Measurements from ENCODE around the gene MICAL2.

The MICAL2 gene

DNA sequence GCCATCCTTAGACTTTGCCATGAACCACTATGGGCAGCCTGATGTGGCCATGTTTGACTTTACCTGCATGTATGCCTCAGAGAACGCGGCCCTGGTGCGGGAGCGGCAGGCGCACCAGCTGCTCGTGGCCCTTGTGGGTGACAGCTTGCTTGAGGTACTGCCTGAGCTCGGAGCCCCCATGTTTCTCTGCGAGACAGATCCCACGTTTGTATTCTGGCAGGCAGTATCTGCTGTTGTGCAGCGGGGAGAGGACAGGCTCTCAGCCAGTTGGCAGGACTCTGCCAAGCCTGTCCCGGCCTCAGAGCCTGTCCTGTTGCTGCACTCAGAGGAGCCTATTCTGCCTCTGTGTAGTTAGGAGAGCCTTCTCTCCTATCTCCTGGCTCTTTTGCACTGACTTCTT lies 109.9 kb downstream of the MICAL2 start:
- DNase-seq (ENCODE audit: extremely low read depth in 1 of 2, low read depth in 1 of 2), result no peak

DNA sequence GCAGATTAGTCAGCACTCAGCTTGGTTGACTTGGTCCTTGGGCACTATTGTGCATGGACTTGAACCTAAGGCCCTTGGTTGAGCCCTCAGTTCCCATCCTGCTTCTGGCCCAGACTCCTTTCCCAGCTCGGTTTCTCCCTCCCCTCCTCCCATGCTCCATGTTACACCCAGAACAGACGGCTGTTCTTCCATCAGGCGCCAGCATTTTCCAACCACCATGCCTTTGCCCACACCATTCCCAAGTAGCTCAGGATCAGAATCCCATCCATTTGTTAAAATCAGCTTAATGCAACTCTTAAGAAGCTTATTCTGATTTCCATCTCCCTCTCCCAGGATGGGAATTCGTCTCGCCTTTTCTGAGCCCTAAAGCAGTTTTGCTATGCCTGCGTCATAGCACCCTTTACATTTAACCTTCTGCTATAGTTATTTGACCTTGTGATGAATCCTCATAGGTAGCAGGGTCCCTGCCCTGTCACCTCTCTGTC lies 110.7 kb downstream of the MICAL2 start:
- DNase-seq (ENCODE audit: extremely low read depth in 1 of 2, low read depth in 1 of 2), result no peak

DNA sequence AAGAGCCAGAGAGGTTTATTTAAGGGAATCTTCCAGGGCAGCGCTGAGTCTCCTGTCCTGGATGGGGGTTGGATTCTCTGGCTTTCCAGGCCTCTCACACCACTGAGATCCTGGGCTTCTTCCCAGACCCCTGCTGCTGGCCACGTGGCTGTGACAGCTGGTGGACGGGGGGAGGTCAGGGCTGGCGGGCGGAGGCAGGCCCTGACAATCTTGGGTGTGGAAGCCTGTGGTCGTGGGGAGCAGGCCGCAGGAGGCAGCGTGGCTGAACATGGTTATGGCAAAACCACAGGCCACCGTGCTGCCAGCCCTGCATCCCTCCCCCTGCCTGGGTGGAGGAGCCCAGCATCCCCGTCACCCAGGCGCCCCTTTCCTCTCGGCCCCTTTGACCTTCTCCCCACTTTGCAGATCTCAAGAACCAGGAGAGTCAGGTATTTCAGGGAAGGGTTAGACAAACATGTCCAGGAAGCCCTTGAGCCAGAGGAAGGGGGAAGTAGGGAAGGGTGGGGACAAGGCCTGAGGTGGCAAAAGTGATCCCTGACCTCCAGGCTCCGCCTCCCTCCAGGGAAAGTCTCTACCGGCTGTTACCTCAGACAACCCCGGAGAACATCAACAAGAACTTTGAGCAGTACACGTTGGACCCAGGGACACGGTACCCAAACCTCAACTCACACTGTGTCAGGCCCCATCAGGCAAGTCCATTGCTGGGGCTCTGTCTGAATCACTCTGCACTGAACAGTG lies 111.8 kb downstream of the MICAL2 start:
- DNase-seq (ENCODE audit: extremely low read depth in 1 of 2, low read depth in 1 of 2), result no peak

DNA sequence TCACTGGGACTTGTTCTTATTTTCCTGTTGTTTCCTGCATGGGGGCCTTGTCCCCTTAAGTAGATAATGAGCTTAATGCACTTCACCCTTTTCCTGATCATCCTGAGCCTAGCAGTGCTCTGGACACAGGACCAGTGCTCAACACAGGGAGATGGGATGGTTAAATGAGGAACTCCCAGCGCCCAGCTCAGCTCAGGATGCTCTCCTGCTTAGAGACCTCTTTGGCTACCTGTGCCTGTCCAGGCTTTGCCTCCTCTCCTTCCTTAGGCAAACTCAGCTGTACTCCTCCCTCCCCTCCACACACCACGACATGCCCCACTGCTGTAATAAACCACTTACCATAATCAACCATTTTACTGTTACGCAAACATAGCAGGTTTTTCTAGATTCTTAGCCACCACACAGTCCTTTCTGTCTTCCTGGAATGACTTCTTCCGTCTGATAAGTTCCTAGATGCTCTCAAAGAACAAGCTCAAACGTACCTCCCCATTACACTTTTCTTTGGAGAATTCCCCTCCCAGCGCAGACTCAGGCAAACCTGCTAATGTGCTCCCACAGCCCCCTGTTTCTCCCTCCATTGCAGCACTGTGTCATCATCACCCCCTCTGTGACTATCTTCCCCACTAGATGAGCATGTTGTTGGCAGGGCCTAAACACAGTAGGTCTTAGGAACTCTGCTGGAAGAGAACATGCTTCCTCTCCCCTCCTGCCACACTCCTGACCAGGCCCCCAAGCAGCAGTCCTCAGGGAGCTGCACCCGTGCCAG lies 113.6 kb downstream of the MICAL2 start:
- DNase-seq (ENCODE audit: extremely low read depth in 1 of 2, low read depth in 1 of 2), result no peak

DNA sequence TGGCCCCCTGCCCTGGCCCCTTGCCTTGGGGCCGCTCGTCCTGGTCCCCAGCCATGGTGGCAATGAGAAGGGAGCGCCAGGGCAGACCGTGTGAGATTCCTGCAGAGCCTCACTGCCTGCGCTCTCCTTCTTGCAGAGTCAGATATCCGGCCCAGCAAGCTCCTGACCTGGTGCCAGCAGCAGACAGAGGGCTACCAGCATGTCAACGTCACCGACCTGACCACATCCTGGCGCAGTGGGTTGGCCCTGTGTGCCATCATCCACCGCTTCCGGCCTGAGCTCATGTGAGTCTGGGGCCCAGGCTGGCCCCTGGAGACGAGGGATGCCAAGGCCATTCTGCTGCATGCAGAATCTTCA lies 114.1 kb downstream of the MICAL2 start:
- peak; percentile 85 to 95 for DNase-seq (ENCODE audit: extremely low read depth in 1 of 2, low read depth in 1 of 2)

DNA sequence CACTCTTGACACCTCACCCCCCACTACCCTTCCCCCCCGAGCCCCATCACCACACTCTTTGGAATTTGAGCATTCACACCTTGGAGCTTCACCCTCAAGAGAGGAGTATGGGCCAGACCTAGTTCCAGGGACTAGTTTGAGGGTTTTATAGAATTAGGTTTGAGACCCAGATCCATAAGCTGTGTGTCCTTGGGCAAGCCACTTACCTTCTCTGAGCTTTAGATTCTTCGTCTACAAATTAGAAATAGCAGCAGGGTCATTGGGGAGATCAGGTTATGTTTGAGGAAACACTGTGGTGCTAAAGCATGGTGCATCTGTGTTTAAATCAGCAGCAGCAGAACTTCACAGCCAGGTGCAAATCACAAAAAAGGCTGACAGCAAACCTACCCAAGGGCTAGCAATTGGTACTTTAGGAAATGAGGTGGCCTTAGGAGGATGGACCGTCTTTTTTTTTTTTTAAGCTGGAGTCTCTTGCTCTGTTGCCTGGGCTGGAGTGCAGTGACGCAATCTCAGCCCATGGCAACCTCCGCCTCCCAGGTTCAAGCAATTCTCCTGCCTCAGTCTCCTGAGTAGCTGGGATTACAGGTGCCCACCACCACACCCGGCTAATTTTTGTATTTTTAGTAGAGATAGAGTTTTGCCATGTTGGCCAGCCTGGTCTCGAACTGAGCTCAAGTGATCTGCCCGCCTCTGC lies 114.8 kb downstream of the MICAL2 start:
- DNase-seq (ENCODE audit: extremely low read depth in 1 of 2, low read depth in 1 of 2), result no peak

DNA sequence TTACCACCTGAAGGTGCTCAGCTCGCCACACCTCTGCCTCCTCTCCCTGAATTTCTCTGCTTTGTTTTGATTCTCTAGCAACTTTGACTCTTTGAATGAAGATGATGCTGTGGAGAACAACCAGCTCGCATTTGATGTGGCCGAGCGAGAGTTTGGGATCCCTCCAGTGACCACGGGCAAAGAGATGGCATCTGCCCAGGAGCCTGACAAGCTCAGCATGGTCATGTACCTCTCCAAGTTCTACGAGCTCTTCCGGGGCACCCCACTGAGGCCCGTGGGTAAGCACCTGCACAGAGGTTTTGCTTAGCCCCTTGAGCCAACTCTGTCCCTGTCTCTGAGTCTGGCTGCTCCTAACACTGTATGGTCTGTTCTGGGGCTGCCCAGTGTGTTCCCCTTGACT lies 115.7 kb downstream of the MICAL2 start:
- no peak for DNase-seq (ENCODE audit: extremely low read depth in 1 of 2, low read depth in 1 of 2)

DNA sequence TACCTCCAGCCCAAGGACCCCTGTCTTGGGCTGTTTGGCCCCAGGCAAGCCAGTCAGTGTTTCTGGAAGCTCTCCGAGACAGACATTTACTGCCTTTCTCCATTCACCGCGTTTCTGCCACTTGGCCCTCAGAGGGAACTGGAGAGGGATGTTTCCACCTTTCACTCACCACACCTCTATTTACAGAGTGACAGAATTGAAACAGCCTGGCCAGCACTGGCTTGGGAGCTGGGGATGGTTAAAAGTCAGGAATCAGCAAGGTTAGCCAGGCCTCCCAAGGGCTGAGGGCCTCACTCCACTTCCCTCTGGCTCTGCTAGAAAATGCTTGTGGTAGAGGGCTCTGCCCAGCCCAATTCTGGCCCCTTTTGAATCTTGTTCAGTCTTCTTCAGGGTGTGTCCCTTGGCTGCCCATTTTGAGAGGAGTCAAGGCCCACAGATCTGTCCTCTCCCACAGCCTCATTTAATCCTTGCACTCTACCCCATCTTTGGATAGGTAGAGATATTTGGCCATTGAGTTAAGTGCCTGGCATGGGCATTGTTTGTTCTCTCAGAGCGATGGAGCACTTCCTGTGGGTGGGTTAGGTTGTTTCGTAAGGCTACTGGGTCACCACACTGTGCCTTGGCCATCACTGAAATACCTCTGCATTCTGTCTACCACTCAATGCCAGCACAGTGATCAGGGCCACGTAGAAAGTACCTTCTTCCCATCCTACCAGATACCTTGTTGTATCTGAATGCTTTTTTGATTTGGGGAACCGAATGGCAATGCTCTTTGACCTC lies 119.2 kb downstream of the MICAL2 start:
- DNase-seq (ENCODE audit: extremely low read depth in 1 of 2, low read depth in 1 of 2), result no peak

DNA sequence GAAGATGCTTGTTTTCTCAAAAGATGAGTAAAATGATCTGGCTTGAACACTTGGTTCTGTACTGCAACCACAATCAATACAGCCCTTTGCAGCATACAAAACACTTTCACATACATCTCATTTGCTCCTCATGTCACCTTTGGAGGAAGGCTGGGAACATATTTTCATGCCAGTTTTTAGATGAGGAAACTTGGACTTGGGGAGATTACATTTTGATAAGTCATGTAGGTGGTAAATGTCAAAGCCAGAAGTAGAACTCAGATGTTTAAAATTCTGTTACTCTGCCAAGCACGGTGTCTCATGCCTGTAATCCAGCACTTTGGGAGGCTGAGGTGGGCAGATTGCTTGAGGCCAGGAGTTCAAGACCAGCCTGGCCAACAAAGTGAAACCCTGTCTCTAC lies 121.8 kb downstream of the MICAL2 start:
- no peak for DNase-seq (ENCODE audit: extremely low read depth in 1 of 2, low read depth in 1 of 2)

DNA sequence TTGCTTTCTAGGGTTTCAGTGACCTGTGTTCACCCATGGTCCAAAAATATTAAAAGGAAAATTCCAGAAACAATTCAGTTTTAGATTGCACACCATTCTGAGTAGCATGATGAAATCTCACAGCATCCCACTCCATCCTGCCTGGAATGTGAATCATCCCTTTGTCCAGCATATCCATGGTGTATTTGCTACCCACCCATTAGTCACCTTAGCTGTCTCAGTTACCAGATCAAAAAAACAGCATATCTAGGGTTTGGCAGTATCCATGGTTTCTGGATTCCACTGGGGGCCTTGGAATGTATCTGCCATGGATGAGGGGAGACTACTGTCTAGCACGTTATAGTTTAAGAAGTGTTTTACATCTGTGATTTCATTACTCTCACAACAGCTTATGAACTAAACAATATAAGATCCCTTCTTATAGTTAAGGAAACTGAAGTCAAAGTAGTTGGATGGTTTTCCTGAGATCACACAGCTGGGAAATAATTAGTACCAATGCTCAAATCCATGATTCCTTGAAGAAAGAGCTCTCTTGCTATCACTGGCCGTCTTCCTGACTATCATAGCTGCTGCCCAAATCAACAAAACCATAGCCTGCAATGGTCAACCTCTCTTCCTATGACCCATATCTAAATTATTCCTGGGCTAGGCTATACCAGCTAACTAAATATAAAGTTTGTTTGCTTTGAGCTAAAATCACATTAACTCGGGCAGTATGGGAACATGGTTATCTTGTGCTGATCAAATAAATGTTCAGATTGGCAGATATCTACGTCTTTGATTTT lies 122.6 kb downstream of the MICAL2 start:
- DNase-seq (ENCODE audit: extremely low read depth in 1 of 2, low read depth in 1 of 2), result no peak

DNA sequence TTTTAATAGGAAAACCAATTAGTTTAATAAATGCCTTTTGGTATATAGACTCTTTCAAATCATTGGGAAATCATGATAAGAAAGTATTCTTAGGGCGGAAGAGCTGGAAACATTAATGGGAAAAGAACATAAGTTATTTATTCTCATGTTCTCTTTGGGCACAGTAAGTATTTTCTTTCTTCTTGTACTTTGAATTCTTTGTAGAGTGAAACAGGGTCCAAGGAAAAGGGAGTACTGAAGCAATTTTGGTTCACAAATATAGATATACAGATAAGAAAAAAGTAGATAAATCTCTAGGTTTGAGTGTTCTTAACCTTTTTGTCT lies 123.2 kb downstream of the MICAL2 start:
- DNase-seq (ENCODE audit: extremely low read depth in 1 of 2, low read depth in 1 of 2), result no peak

DNA sequence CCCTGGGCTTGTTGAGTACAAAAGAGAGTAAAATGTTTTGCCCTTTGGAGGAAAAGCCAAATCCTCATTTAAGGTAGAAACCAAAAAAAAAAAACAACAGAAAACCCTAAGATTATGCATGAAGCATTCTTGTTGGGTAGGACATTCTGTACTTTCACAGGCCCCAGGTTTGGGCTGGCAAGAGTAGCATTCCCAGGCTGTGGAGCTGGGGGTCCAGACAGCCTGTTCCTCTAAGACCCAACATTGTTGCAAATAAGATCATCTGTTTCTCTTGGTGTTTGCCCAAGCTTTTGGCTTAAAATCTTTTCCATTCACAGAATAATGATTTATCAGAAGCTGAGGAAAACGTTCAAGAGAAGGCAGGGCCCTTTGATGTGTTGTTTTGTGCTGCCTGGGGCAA lies 123.8 kb downstream of the MICAL2 start:
- no peak for DNase-seq (ENCODE audit: extremely low read depth in 1 of 2, low read depth in 1 of 2)

DNA sequence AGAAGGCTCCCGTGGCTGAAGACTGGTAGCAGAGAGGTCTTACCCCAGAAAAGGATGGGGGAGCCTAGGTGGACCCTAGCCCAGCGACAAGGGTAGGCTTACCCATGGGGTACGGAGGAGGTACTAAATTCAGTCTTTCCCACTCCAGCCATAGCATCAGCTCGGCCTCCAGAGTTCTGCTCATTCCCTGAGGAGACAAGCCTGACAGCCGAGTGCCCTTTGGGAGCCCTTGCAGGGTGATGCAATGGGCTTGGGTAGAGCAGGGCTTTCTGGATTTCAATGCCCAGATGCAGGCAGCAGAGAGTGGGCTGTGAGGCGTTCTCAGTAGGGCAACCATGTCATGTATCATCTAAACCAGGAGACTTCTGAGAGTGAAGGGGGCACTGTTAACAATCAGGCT lies 124.7 kb downstream of the MICAL2 start:
- no peak for DNase-seq (ENCODE audit: extremely low read depth in 1 of 2, low read depth in 1 of 2)

DNA sequence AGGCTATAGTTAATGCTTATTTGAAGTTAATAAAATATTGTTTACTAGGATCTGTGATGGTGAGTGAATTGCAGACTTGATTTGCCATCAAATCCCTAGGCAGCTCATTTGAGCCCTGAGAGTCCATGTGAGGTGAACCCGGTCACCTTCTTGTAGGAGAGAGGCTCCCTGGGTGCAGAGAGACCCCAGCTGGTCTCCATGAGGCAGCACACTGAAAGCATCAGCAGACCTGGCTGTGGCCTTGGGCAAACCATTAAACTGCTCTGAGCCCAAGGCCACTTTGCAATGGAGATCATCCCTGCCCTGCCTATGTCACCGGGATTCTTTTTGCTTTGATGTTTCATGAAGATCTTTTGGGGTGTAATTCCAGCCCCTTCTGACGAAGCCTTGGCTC lies 125.2 kb downstream of the MICAL2 start:
- DNase-seq (ENCODE audit: extremely low read depth in 1 of 2, low read depth in 1 of 2), result no peak

DNA sequence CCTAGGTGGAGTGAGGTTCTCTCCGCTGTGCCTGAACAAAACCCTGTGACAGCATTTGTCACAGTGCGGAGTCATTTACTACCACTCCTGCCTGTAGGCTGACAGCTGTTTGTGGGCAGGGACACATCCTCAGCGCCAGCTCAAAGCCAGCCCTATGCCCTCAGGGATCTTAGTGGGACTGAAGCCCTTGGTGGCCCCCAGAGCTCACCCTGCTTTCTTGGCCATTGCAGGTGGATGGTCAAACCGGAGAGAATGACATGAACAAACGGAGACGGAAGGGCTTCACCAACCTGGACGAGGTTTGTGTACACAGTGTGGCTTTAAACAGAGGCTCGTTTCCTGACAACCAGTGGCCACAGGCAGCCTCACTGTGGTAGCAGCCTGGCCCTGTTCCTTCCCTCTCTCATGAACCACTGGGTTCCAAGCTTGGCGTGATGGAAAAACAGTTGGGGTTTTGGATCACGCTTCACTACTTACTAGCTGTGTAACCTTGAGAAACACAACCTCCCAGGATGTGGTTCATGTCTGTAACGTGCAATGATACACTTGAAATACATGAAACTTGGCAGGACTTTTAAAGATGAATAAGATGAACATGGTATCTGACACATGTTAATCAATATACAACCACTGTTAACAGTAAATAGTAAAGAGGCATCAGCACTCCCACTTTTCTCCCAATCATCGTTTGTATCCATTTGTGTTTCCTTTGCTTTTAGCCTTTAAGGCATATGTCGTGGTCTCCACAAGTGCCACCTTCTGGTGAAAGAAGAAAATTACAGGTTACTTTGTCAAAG lies 125.8 kb downstream of the MICAL2 start:
- peak; percentile 22 to 64 for DNase-seq (ENCODE audit: extremely low read depth in 1 of 2, low read depth in 1 of 2)

DNA sequence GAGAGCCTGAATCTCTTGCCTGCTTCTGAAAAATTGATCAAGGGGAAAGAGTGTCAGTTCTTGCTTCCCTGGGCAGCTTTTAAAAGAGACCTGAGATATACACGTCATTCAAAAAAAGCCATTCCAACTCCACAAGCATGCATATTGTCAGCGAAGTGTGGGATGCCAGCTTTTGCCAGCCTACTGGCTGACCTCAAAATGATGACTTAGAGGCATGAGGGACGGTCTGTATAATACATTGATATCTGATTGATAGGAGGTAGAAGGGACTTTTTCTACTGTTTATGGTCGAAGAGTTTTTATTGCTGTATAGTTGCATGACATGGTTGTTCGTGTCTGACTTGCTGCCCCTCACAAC lies 126.3 kb downstream of the MICAL2 start:
- no peak for DNase-seq (ENCODE audit: extremely low read depth in 1 of 2, low read depth in 1 of 2)

DNA sequence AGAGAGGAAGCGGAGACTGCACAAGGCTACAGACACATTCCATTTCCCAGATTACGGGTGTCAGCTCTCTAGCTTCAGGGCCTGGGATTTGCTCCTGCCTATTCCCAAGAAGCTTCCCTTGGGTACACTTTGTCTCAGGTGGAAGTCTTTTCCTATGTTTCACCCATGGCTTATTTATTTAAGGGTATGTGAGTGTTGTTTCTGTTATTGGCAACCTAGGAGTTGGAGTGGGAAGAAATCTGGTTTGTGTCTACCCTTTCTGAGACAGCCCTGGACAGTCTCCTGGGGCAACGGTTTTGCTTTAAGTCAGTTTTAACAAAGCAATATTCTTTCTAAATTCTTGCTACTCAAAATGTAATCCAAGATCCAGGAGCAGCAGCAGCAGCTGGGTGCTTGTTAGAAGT lies 127.0 kb downstream of the MICAL2 start:
- DNase-seq (ENCODE audit: extremely low read depth in 1 of 2, low read depth in 1 of 2), result no peak

DNA sequence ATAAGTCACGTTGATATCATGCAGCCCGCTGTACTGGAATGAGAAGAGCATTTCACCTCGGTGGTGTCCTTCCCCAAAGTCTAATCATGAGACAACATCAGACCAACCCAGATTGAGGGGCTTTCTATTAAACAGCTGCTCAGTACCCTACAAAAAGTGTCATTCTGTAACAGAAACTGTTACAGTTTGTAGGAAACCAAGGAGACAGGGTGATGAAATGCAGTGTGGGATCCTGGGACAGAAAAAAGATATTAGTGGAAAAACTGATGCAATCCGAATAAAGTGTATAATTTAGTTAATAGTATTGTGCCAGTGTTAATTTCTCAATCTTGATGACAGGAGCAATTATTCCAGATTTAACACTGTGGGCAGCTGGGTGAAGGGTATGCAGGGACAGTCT lies 128.0 kb downstream of the MICAL2 start:
- no peak for DNase-seq (ENCODE audit: extremely low read depth in 1 of 2, low read depth in 1 of 2)

DNA sequence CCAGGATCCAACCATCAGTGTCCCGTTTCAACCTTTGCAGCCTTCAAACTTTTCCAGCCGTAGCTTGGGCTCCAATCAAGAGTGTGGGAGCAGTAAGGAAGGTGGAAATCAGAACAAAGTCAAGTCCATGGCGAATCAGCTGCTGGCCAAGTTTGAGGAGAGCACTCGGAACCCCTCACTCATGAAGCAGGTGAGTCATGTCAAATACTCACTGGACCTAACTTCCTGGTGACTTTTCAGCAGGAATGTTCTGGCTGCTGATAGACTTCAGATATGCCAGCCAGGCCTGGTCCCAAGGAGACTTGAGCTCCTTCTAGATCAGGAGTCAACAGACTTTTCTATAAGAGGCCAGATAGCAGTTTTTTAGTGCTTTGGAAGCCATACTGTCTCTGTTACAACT lies 129.0 kb downstream of the MICAL2 start:
- DNase-seq (ENCODE audit: extremely low read depth in 1 of 2, low read depth in 1 of 2), result no peak
